Muscle layer of duodenum (tissue), 2 donors: Measurements from ENCODE around the gene PTTG1IP2.

Experiments used
- H3K27ac ChIP-seq: one replicate; pipeline ENCODE4 v1.7.0; 2013; ENCODE audit warnings: mild to moderate bottlenecking, low read length
- H3K27me3 ChIP-seq: one replicate; pipeline ENCODE4 v1.7.0; 2013; ENCODE audit warnings: low read depth, mild to moderate bottlenecking, control low read depth, low read length
- H3K36me3 ChIP-seq, 2 donors: one replicate each; pipeline ENCODE4 v1.7.0; 2013; ENCODE audit warnings: low read length in 2 of 2, control low read depth in 1 of 2, mild to moderate bottlenecking in 1 of 2; ENCODE audit not compliant: insufficient read depth in 2 of 2, control insufficient read depth in 1 of 2
- H3K4me1 ChIP-seq, 2 donors: one replicate each; pipeline ENCODE4 v1.7.0; 2013; ENCODE audit warnings: low read length in 2 of 2, mild to moderate bottlenecking in 2 of 2, control low read depth in 1 of 2, moderate library complexity in 1 of 2; ENCODE audit not compliant: insufficient read depth in 2 of 2, control insufficient read depth in 1 of 2
- H3K4me3 ChIP-seq, 2 donors: one replicate each; pipeline ENCODE4 v1.7.0; 2013; ENCODE audit warnings: low read length in 2 of 2, low read depth in 1 of 2, mild to moderate bottlenecking in 1 of 2
- H3K9me3 ChIP-seq, 2 donors: one replicate each; pipeline ENCODE4 v1.7.0; 2013; ENCODE audit warnings: low read length in 2 of 2, control low read depth in 1 of 2, mild to moderate bottlenecking in 1 of 2; ENCODE audit not compliant: control insufficient read depth in 1 of 2
- donor health status: healthy.

The PTTG1IP2 gene

DNA sequence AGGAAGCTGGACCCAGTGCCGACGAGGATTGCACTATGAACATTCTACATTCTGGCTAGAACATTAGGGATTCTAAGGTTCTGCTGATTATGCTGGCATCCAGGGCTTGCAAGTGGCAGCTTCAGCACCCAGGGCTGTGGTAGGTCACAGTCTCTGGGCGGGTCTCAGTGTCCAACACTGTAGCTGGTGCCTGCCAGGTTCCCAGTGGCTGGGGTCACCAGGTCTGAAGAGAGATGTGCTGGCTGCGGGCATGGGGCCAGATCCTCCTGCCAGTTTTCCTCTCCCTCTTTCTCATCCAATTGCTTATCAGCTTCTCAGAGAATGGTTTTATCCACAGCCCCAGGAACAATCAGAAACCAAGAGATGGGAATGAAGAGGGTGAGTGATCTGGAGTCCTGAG is at the start of gene PTTG1IP2:
Gene PTTG1IP2, plus strand, starts transcription at position 86 of the 400 bp plus-strand sequence. Its CDS starts 148 bp downstream, at position 234.
- H3K27me3 ChIP-seq = no peaks in the 10 kb centered on the region
- no peaks in the 10 kb centered on the region for H3K9me3 ChIP-seq
- H3K4me3 ChIP-seq = no peak within 1 kb of the TSS

DNA sequence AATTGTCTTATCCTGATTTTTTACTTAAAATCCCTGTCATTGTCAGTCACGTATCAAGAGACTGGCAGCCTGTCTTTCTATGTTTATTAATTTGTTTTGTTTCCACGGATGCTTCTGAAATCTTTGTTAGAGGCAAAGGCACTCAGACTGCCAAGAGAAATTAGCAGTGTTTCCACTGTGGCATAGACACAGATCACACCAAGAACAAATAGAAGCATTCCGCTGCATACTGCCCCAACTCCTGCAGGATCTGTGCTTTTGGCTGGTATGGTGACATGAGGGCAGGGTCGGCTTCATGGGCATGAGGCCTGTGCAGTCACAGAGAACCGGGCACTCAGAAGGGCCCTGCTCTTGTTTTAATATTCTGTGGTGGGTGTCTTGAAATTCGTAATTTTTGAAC is 47.8 kb upstream of the PTTG1IP2 start:
- Histone ChIP-seq H3K27me3 (no peaks in the 10 kb centered on the region), H3K4me3 (no peak overlapping the region), H3K36me3 (no peaks in the 10 kb centered on the region), H3K4me1 (no peaks in the 10 kb centered on the region), H3K9me3 (no peaks in the 10 kb centered on the region), H3K27ac (no peak overlapping the region)

More for the DNA sequence above, at the start of gene PTTG1IP2:
- Histone ChIP-seq H3K4me1 (no peaks in the 10 kb centered on the region), H3K36me3 (no peaks in the 10 kb centered on the region), H3K27ac (no peak within 1 kb of the TSS)

GRCh38 chr7:90424720-90425119 is 44.7 kb upstream of the PTTG1IP2 start:
- Histone ChIP-seq H3K36me3 (no peaks in the 10 kb centered on the region), H3K4me3 (no peak overlapping the region), H3K27ac (no peak overlapping the region), H3K9me3 (no peaks in the 10 kb centered on the region), H3K4me1 (no peaks in the 10 kb centered on the region), H3K27me3 (no peaks in the 10 kb centered on the region)

GRCh38 chr7:90425376-90425775 is 44.1 kb upstream of the PTTG1IP2 start:
- Histone ChIP-seq H3K36me3 (no peaks in the 10 kb centered on the region), H3K9me3 (no peaks in the 10 kb centered on the region), H3K4me3 (no peak overlapping the region), H3K27me3 (no peaks in the 10 kb centered on the region), H3K27ac (no peak overlapping the region), H3K4me1 (no peaks in the 10 kb centered on the region)

DNA sequence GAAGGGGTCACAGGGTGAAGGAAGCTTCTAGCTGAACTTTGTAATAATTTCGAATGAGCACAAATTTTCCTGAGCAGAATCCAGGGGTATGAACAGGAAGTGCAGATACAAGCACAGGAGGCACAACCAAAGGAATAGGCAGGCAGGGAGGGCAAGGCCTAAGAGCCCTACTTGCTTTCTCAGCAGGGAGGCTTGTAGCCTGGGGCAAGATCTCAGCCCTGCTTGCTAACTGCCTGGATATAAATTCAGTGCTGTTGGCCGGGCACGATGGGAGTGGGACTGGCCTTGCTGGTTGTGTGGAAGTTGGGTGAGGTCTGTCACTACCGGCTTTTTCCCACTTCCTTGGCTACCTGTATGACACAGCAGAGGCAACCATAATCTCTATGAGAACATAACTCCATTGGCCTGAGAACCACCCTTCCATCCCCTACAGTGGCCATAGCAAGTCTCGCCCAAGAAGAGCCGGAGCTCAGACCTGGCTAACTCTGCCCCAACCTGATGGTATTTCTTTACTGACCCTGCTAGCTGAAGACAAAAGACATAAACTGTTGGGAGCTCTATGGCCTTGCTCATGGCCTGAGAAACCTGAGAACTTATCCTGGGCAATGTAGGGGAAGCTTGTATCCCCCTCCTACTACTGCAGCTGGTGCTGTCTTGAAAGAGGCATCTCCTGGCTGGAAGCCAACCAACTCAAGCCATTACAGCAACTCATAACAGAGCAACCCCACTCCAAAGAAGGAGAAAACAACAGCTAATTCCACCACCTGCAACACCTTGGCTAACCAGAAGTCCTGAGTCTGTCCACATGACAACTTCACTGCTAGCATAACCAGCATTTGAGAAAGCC is 38.6 kb upstream of the PTTG1IP2 start:
- Histone ChIP-seq H3K4me1 (no peaks in the 10 kb centered on the region), H3K4me3 (no peak overlapping the region), H3K36me3 (no peaks in the 10 kb centered on the region), H3K27me3 (no peaks in the 10 kb centered on the region), H3K9me3 (peaks cover 0 to 4% of the 10 kb centered on the region in 2 donors), H3K27ac (no peak overlapping the region)

DNA sequence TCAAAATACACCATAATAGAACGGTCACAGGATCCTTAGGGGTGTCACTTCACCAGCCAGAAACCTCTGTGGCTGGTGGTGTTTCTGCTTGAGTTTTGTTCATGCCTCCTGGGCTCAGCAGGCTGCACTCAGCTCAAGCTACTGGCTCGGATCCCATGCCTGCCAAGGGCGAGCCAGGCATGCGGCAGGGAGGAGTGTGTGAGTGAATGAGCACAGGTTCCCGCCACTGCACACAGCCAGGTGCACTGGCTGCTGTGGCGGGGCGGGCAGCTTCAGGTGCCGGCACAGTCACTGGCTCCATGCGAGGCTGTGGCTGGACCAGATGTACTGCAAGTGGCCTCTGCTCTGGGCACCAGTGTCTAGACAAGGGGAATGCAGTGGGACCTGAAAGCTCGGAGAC is 36.7 kb upstream of the PTTG1IP2 start:
- Histone ChIP-seq H3K27me3 (no peaks in the 10 kb centered on the region), H3K36me3 (no peaks in the 10 kb centered on the region), H3K27ac (no peak overlapping the region), H3K4me3 (no peak overlapping the region), H3K4me1 (no peaks in the 10 kb centered on the region), H3K9me3 (peaks cover 0 to 4% of the 10 kb centered on the region in 2 donors)

DNA sequence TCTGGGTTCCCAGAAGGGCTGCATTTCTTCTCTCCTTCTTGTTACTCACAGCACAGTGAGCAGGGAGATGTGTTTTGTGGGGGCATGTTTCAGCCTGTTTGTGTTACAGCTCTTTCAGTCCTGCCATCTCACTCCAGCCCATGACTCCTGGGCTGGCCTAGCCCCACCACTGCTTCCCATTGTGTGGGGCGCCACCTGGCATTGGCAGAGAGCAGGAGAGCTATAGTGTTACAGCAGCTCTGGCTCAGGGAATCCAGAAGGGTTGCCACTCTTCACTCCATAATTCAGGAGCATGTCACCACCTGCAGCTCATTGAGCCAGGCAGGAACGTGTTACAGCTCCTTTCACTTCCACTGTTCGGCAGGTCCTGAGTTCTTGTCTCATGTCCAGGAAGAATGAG is 36.2 kb upstream of the PTTG1IP2 start:
- H3K27ac ChIP-seq = no peak overlapping the region
- H3K4me1 ChIP-seq = no peaks in the 10 kb centered on the region
- H3K27me3 ChIP-seq = no peaks in the 10 kb centered on the region
- peaks cover 0 to 4% of the 10 kb centered on the region in 2 donors for H3K9me3 ChIP-seq
- no peaks in the 10 kb centered on the region for H3K36me3 ChIP-seq
- no peak overlapping the region for H3K4me3 ChIP-seq

- Histone ChIP-seq H3K27me3 (no peaks in the 10 kb centered on the region), H3K9me3 (no peaks in the 10 kb centered on the region), H3K4me3 (no peak overlapping the region), H3K27ac (no peak overlapping the region), H3K4me1 (no peaks in the 10 kb centered on the region), H3K36me3 (no peaks in the 10 kb centered on the region)
These were observed 23.8 kb upstream of the PTTG1IP2 start for GRCh38 chr7:90445633-90446032.

DNA sequence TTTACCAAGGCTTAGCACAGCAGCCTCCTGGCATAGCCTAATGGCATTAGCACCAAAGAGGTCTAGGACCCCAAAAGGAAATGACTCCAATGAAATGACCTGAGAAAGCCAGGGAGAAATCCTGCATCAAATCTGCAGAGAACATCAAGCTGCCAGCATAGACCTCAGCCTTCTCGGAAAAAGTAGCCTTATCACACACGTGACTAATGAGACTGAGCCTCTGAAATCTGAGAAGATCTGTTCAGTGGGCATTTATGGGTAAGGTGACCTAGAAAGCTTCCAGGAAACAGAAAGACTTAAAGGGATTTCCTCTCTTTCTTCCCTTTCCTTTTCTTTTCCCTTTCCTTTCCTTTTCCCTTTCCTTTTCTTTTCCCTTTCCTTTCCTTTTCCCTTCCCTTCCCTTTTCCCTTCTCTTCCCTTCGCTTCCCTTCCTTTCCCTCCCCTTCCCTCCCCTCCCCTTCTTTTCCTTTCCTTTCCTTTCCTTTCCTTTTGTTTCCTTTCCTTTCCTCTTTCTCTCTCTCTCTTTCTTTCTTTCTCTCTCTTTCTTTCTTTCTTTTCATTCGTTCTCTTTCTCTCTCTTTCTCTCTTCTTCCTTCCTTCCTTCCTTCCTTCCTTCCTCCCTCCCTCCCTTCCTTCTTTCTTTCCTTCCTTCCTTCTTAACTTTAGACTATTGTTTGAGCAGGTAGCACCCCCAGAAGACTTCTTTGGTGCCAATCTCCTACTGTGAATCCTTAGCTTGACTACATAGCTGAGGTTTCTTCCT is 23.1 kb upstream of the PTTG1IP2 start:
- no peaks in the 10 kb centered on the region for H3K9me3 ChIP-seq
- H3K4me3 ChIP-seq = no peak overlapping the region
- H3K27ac ChIP-seq = no peak overlapping the region
- H3K36me3 ChIP-seq = no peaks in the 10 kb centered on the region
- H3K27me3 ChIP-seq = no peaks in the 10 kb centered on the region
- H3K4me1 ChIP-seq = no peaks in the 10 kb centered on the region

GRCh38 chr7:90453259-90453891 is 16.1 kb upstream of the PTTG1IP2 start:
- Histone ChIP-seq H3K27me3 (no peaks in the 10 kb centered on the region), H3K27ac (no peak overlapping the region), H3K4me1 (no peaks in the 10 kb centered on the region), H3K9me3 (no peaks in the 10 kb centered on the region), H3K36me3 (no peaks in the 10 kb centered on the region), H3K4me3 (no peak overlapping the region)

- Histone ChIP-seq H3K27me3 (no peaks in the 10 kb centered on the region), H3K9me3 (no peaks in the 10 kb centered on the region), H3K36me3 (no peaks in the 10 kb centered on the region), H3K4me3 (no peak overlapping the region), H3K4me1 (no peaks in the 10 kb centered on the region), H3K27ac (no peak overlapping the region)
These were observed 15.5 kb upstream of the PTTG1IP2 start for GRCh38 chr7:90453931-90454330.
